ENCODE data around the gene RANBP1.

RANBP1 gene

GRCh38 chr22:20109411-20110358 is 6.2 kb upstream of the RANBP1 start:
- no peak for DNase-seq

GRCh38 chr22:20110359-20110985 is 5.4 kb upstream of the RANBP1 start:
- DNase-seq, result no peak

GRCh38 chr22:20111045-20111688 is 4.7 kb upstream of the RANBP1 start:
- DNase-seq, result no peak

GRCh38 chr22:20111689-20112622 is 3.9 kb upstream of the RANBP1 start:
- no peak for DNase-seq

- no peak for DNase-seq
These were observed 3.0 kb upstream of the RANBP1 start for GRCh38 chr22:20112623-20113511.

- DNase-seq, result no peak
These were observed 2.2 kb upstream of the RANBP1 start for GRCh38 chr22:20113551-20114310.

- no peak for DNase-seq
These were observed 1.1 kb upstream of the RANBP1 start for GRCh38 chr22:20114506-20115475.

GRCh38 chr22:20116376-20116950 is 559 bp downstream of the RANBP1 start:
- no peak for DNase-seq

- DNase-seq, result peak; percentile 93
These were observed 1.2 kb downstream of the RANBP1 start, which contains the start of gene TRMT2A for GRCh38 chr22:20116951-20117632. Gene TRMT2A (minus strand): TSS chr22:20117226. CDS start chr22:20116906, 320 bp downstream.

GRCh38 chr22:20117633-20118299 is 1.9 kb downstream of the RANBP1 start:
- DNase-seq, result no peak

GRCh38 chr22:20118300-20119020 is 2.6 kb downstream of the RANBP1 start:
- DNase-seq, result no peak

- DNase-seq, result no peak
These were observed 6.0 kb downstream of the RANBP1 start for GRCh38 chr22:20121856-20122415.

- no peak for DNase-seq
These were observed 7.6 kb downstream of the RANBP1 start for GRCh38 chr22:20123366-20124082.

GRCh38 chr22:20124083-20124787 is 8.3 kb downstream of the RANBP1 start:
- no peak for DNase-seq
